Tongue (tissue), 2 donors: ENCODE measurements around the gene IQCB1. TPM values are rescaled to one million over a fixed set of nuclear protein-coding genes. Genes with fewer than 3 reads are reported as not detected.
"Not testable (repeated sequence)": the region's sequence is repeated elsewhere in the genome, so short reads cannot be mapped to it uniquely, and the experiment has no call there.

Source experiments
- DNase-seq: peaks from one replicate; pipeline ENCODE4 v3.0.0-alpha.2; 2015
- total RNA-seq: library from RNA; depleted of rRNA; stranded (reverse); fragments of >200 nt; gene quantifications from one replicate; pipeline ENCODE4 v1.2.3, GENCODE V29; 2014

IQCB1 gene
- total RNA-seq, 1 donor from 2014 or later = 24.7 TPM

- DNase-seq = peak; percentile 73
Measured at GRCh38 chr3:121748680-121749275, 86.1 kb downstream of the IQCB1 start.

- DNase-seq = no peak
Measured at GRCh38 chr3:121747976-121748375, 86.9 kb downstream of the IQCB1 start.

GRCh38 chr3:121743106-121743505, 91.8 kb downstream of the IQCB1 start:
- DNase-seq = not testable (repeated sequence)

GRCh38 chr3:121740896-121741295, 94.0 kb downstream of the IQCB1 start:
- DNase-seq = no peak

- DNase-seq = no peak
Measured at GRCh38 chr3:121739902-121740301, 95.0 kb downstream of the IQCB1 start.

- DNase-seq = no peak
Measured at GRCh38 chr3:121737644-121738043, 97.2 kb downstream of the IQCB1 start.

GRCh38 chr3:121736112-121736511, 98.7 kb downstream of the IQCB1 start:
- no peak for DNase-seq

- DNase-seq = no peak
Measured at GRCh38 chr3:121735047-121735696, 99.7 kb downstream of the IQCB1 start.

GRCh38 chr3:121730940-121731687, 103.7 kb downstream of the IQCB1 start:
- no peak for DNase-seq

- DNase-seq = no peak
Measured at GRCh38 chr3:121724130-121724529, 110.7 kb downstream of the IQCB1 start.

- DNase-seq = no peak
Measured at GRCh38 chr3:121723485-121723884, 111.4 kb downstream of the IQCB1 start.

GRCh38 chr3:121722411-121722810, 112.4 kb downstream of the IQCB1 start:
- no peak for DNase-seq

GRCh38 chr3:121720163-121720562, 114.7 kb downstream of the IQCB1 start:
- peak; percentile 43 for DNase-seq

Other genes starting within 250 kb of the IQCB1 start
- 12.7 TPM for gene FBXO40, start 241.7 kb downstream of the IQCB1 start, total RNA-seq
- 6.9 TPM for gene HCLS1, start 174.2 kb downstream of the IQCB1 start, total RNA-seq
- 75.2 TPM for gene GOLGB1, start 85.3 kb downstream of the IQCB1 start, total RNA-seq
- gene EAF2, start 149 bp upstream of the IQCB1 start, total RNA-seq = 14.1 TPM
- gene SLC15A2, start 59.3 kb upstream of the IQCB1 start, total RNA-seq = 18.2 TPM
- gene ILDR1, start 187.2 kb upstream of the IQCB1 start, total RNA-seq = 1.7 TPM
- 2.5 TPM for gene CD86, start 220.3 kb upstream of the IQCB1 start, total RNA-seq